Measurements from ENCODE around the gene TBR1.

TBR1 gene

GRCh38 chr2:161415987-161416707 is at the start of gene TBR1:
TSS of gene TBR1 (plus strand) at chr2:161416297. CDS start at chr2:161416411, 114 bp downstream.
- no peak for DNase-seq (ENCODE audit: low read depth)

- DNase-seq (ENCODE audit: low read depth), result no peak
These were observed 48.4 kb upstream of the TBR1 start for GRCh38 chr2:161367675-161368074.

- DNase-seq (ENCODE audit: low read depth), result no peak
These were observed 46.8 kb upstream of the TBR1 start for GRCh38 chr2:161369311-161369710.

- DNase-seq (ENCODE audit: low read depth), result no peak
These were observed 45.1 kb upstream of the TBR1 start for GRCh38 chr2:161370981-161371380.

- DNase-seq (ENCODE audit: low read depth), result no peak
These were observed 44.2 kb upstream of the TBR1 start for GRCh38 chr2:161371869-161372268.

GRCh38 chr2:161373942-161374341 is 42.2 kb upstream of the TBR1 start:
- peak; percentile 71 for DNase-seq (ENCODE audit: low read depth)

- no peak for DNase-seq (ENCODE audit: low read depth)
These were observed 41.7 kb upstream of the TBR1 start for GRCh38 chr2:161374446-161374845.

GRCh38 chr2:161379740-161380139 is 36.4 kb upstream of the TBR1 start:
- no peak for DNase-seq (ENCODE audit: low read depth)

- DNase-seq (ENCODE audit: low read depth), result no peak
These were observed 34.6 kb upstream of the TBR1 start for GRCh38 chr2:161381546-161381945.

GRCh38 chr2:161382747-161383146 is 33.4 kb upstream of the TBR1 start:
- no peak for DNase-seq (ENCODE audit: low read depth)

GRCh38 chr2:161384864-161385263 is 31.2 kb upstream of the TBR1 start:
- no peak for DNase-seq (ENCODE audit: low read depth)

- no peak for DNase-seq (ENCODE audit: low read depth)
These were observed 29.8 kb upstream of the TBR1 start for GRCh38 chr2:161386228-161386824.

- DNase-seq (ENCODE audit: low read depth), result no peak
These were observed 27.8 kb upstream of the TBR1 start for GRCh38 chr2:161388146-161388779.

GRCh38 chr2:161391737-161392506 is 24.2 kb upstream of the TBR1 start:
- DNase-seq (ENCODE audit: low read depth), result no peak

- DNase-seq (ENCODE audit: low read depth), result peak; percentile 26
These were observed 16.0 kb upstream of the TBR1 start for GRCh38 chr2:161400076-161400475.

- no peak for DNase-seq (ENCODE audit: low read depth)
These were observed 13.8 kb upstream of the TBR1 start for GRCh38 chr2:161402297-161402696.

- no peak for DNase-seq (ENCODE audit: low read depth)
These were observed 9.8 kb upstream of the TBR1 start for GRCh38 chr2:161406316-161406715.

- DNase-seq (ENCODE audit: low read depth), result no peak
These were observed 8.5 kb upstream of the TBR1 start for GRCh38 chr2:161407597-161407996.

GRCh38 chr2:161409308-161409907 is 6.7 kb upstream of the TBR1 start:
- no peak for DNase-seq (ENCODE audit: low read depth)

- peak; percentile 53 for DNase-seq (ENCODE audit: low read depth)
These were observed 3.8 kb upstream of the TBR1 start for GRCh38 chr2:161412346-161412745.

- DNase-seq (ENCODE audit: low read depth), result peak; percentile 49
These were observed 1.8 kb upstream of the TBR1 start for GRCh38 chr2:161414042-161415033.
